Panc1 (cell line): Measurements from ENCODE around the gene KLHL26.

ENCODE experiments used
- POLR2AphosphoS5 ChIP-seq: IDR thresholded peaks from 2 replicates; pipeline ENCODE4 v1.6.1; 2012; ENCODE audit warnings: mild to moderate bottlenecking, low read depth, low read length, moderate library complexity
- REST ChIP-seq, 2 experiments: IDR thresholded peaks; 2 replicates each; pipeline ENCODE4 v1.6.1; 2011 to 2012; ENCODE audit warnings: low read depth in 2 of 2, control low read depth in 1 of 2, low read length in 1 of 2, mild to moderate bottlenecking in 1 of 2, moderate library complexity in 1 of 2; ENCODE audit not compliant: insufficient read depth in 1 of 2
- TF ChIP-seq, protein P1 (sequence below): fragments of 450-650 bp; IDR thresholded peaks from 2 replicates; pipeline ENCODE4 v1.5.1; 2017; ENCODE audit warnings: mild to moderate bottlenecking

- TF ChIP-seq, protein P1, sequence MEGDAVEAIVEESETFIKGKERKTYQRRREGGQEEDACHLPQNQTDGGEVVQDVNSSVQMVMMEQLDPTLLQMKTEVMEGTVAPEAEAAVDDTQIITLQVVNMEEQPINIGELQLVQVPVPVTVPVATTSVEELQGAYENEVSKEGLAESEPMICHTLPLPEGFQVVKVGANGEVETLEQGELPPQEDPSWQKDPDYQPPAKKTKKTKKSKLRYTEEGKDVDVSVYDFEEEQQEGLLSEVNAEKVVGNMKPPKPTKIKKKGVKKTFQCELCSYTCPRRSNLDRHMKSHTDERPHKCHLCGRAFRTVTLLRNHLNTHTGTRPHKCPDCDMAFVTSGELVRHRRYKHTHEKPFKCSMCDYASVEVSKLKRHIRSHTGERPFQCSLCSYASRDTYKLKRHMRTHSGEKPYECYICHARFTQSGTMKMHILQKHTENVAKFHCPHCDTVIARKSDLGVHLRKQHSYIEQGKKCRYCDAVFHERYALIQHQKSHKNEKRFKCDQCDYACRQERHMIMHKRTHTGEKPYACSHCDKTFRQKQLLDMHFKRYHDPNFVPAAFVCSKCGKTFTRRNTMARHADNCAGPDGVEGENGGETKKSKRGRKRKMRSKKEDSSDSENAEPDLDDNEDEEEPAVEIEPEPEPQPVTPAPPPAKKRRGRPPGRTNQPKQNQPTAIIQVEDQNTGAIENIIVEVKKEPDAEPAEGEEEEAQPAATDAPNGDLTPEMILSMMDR = no peak
- no peak for TF ChIP-seq POLR2AphosphoS5
- TF ChIP-seq REST (IDR thresholded peaks at IDR 0.05; ENCODE audit: insufficient read depth in 1 of 2, low read depth in 2 of 2, low read length in 1 of 2) = no peak
Measured at GRCh38 chr19:18649371-18650020, 12.7 kb downstream of the KLHL26 start.
